Activated CD4-positive, alpha-beta T cell treated with anti-CD3 and anti-CD28 coated beads, Interleukin-2, amount 50 U/mL, for 4 hours (primary cell): ENCODE data around the gene ZBTB17.
A peak's percentile ranks its signal among the peaks of the same experiment; 100 is the strongest.
"Not testable (repeated sequence)": the region's sequence is repeated elsewhere in the genome, so short reads cannot be mapped to it uniquely, and the experiment has no call there.

ENCODE experiments used
- DNase-seq, 2 experiments: peaks; one replicate each; pipeline ENCODE4 v3.0.0-alpha.2; 2020

Gene ZBTB17

GRCh38 chr1:15975805-15976680 lies at the start of gene ZBTB17:
TSS of gene ZBTB17 (minus strand) at chr1:15976101. CDS start at chr1:15948495, 27,606 bp downstream.
- DNase-seq: peak; percentile 94 to 96

DNA sequence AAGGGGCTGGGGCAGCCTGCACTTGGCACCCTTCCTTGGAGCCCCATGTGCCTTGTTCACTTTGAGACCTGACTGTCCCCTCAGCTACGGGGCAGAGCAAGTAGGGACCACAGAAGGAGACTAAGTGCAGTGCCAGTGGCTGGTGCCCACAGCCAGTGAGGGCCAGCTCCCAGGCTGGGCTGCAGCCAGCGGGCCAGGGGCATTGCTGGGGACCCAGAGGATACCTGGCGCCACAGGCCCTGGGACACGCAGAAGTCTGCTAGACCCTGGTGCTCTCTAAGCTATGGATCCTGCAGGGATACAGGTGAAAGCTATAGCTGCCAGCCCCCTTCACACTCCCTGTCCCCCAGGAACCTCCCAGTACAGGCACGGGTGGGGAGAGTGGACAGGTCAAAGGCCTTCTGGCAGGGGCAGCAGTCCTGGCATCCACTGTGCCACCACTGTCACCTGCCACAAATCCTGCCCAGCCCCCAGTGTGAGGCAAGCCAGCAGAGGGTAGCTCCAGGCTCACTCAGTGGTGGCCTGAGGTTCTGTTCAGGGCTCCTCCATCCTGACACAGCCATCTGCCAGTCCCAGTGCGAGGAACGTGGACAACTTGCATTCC lies 47.3 kb upstream of the ZBTB17 start:
- DNase-seq: no peak

DNA sequence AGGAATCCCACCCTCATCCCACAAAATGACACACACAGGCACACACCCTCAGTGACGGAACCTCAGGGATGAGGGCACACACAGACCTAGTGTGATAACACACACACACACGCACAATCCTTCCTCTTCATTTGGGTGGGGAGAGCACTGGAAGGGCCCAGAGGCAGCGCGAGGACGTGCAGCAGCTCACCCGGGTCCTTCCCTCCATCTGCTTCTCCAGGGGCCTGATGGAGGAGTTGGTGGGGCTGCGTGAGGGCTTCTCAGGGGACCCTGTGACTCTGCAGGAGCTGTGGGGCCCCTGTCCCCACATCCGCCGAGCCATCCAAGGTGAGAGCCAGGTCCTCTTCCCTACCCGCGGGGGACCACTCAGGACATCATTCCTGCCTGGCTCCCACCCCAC lies 46.5 kb upstream of the ZBTB17 start:
- no peak for DNase-seq

GRCh38 chr1:16021681-16022080 lies 45.8 kb upstream of the ZBTB17 start, which contains the start of gene CLCNKA:
TSS of gene CLCNKA (plus strand) at chr1:16022036. CDS start at chr1:16022620, 584 bp downstream.
- no peak for DNase-seq

GRCh38 chr1:16020878-16021277 lies 45.0 kb upstream of the ZBTB17 start:
- DNase-seq: not testable (repeated sequence)

GRCh38 chr1:16020325-16020724 lies 44.4 kb upstream of the ZBTB17 start:
- no peak for DNase-seq

- no peak for DNase-seq
Observed at GRCh38 chr1:16019644-16020277, 43.9 kb upstream of the ZBTB17 start.

DNA sequence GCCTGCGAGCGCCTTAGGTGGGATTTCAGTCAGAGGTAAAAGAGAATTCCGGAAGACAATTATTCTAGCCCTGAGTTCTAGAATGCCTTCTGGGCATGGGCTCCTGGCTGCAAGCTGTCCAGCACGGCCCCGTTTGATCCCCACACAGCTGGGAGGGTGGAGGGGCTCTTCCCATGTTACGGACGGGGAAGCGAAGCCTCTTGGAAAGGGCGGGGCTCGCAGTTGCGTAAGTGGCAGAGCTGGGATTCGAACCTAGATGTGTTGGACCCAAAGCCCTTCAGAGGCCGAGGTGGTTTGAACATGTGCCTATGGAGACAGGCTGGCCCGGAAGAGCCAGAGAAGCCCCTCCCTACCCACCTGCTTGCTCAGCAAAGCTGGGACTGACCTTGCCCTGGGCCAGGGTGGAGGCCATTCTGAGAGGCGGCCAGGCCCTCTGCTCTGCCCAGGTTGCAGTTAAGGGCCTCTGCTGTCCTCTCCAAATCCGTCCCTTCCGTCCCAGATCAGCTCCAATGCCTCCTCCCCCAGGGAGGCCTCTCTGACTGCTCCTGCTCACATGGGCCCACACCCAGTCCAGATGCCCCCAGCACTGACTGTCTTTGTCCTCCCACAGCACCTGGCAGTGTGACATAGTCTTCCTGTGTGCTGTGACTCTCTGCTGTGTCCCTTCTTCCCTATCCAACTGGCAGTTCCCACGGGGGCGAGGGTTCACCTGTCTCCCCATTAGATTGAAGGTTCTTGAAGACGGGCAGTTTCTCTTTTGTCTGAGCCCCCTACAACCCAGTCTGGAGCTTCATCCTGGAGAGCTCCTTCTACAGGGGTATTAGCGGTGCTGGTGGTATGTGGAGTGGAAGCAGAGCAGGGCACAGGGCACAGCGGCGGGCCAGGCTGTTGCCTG lies 43.1 kb upstream of the ZBTB17 start:
- no peak for DNase-seq

GRCh38 chr1:16018308-16018707 lies 42.4 kb upstream of the ZBTB17 start:
- no peak for DNase-seq

GRCh38 chr1:16017461-16018303 lies 41.8 kb upstream of the ZBTB17 start, which contains the start of gene HSPB7:
TSS of gene HSPB7 (minus strand) at chr1:16018043. CDS start at chr1:16017963, 80 bp downstream.
- DNase-seq: no peak

GRCh38 chr1:16017076-16017460 lies 41.2 kb upstream of the ZBTB17 start:
- DNase-seq: no peak

GRCh38 chr1:16015960-16016901 lies 40.3 kb upstream of the ZBTB17 start:
- DNase-seq: no peak

- no peak for DNase-seq
Observed at GRCh38 chr1:16015491-16015890, 39.6 kb upstream of the ZBTB17 start.

GRCh38 chr1:16014509-16015482 lies 38.9 kb upstream of the ZBTB17 start:
- DNase-seq: no peak

DNA sequence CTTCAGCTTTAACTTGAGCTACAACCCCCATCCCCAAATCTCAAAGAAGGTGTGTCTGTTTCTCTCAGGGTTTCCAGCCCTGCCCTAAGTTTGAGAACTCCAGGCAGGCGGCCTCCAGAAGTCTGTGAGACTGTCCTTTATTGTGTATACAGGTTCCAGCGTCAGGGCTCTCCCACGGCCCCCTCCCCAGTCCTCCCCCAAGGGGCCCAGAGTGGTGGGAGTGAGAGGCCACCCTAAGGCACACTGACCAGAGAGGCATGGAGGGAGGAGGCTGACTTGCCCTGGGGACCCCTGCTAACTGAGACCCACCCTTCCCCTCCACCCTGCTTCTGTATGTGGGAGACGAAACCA lies 38.0 kb upstream of the ZBTB17 start:
- DNase-seq: no peak

- peak; percentile 48 to 49 for DNase-seq
Observed at GRCh38 chr1:16013220-16013907, 37.5 kb upstream of the ZBTB17 start.

- peak; percentile 16 to 28 for DNase-seq
Observed at GRCh38 chr1:16012590-16013219, 36.8 kb upstream of the ZBTB17 start.
